Caco-2 (cell line): ENCODE results near the gene IMMP2L. TPM values are rescaled to one million over a fixed set of nuclear protein-coding genes. Genes with fewer than 3 reads are reported as not detected.

ENCODE experiments used
- BruUV-seq: library from RNA; stranded (reverse); fragments of 400-500 nt; replicated peaks from 2 replicates; lab custom pipeline; 2021; lab: Mats Ljungman, UMichigan
- CTCF ChIA-PET: fragments of 300-600 bp; sonication (Branson Sonifier 250); formaldehyde crosslinking; loops from one replicate; lab custom pipeline; 2022; ENCODE audit warnings: antibody characterized with exemption; lab: Charles Lee
- POLR2A ChIA-PET: fragments of 300-600 bp; sonication (Branson Sonifier 250); formaldehyde crosslinking; loops from one replicate; lab custom pipeline; 2022; ENCODE audit warnings: antibody characterized with exemption; lab: Charles Lee
- DNase-seq, 2 experiments: peaks; one replicate each; pipeline versions ENCODE4 v3.0.0 to v3.0.0-alpha.2; 2020 to 2022
- H3K27me3 ChIP-seq: replicated peaks from 2 replicates; pipeline ENCODE4 v1.6.0; 2011; ENCODE audit warnings: low read length; ENCODE audit not compliant: control insufficient read depth, insufficient read depth
- H3K36me3 ChIP-seq: 2 replicates; pipeline ENCODE4 v1.5.1; 2011; ENCODE audit warnings: low read length; ENCODE audit not compliant: control insufficient read depth, insufficient read depth
- H3K4me1 ChIP-seq: fragments of 250-450 bp; sonication (Bioruptor Pico); 2 replicates; pipeline ENCODE4 v1.5.1; 2020; ENCODE audit warnings: mild to moderate bottlenecking
- H3K4me3 ChIP-seq: 2 replicates; pipeline ENCODE4 v1.5.1; 2011; ENCODE audit warnings: low read depth, mild to moderate bottlenecking, control low read depth, low read length
- H3K9me3 ChIP-seq: fragments of 250-450 bp; sonication (Bioruptor Pico); 2 replicates; pipeline ENCODE4 v1.5.1; 2020; ENCODE audit warnings: mild to moderate bottlenecking, moderate library complexity
- H3K27ac Mint-ChIP-seq: one replicate; pipeline ENCODE4 v1.8.0; 2022; ENCODE audit warnings: mixed read lengths; ENCODE audit not compliant: unreplicated experiment
- H3K27me3 Mint-ChIP-seq: one replicate; pipeline ENCODE4 v1.8.0; 2022; ENCODE audit warnings: mixed read lengths; ENCODE audit not compliant: insufficient read depth, unreplicated experiment
- H3K36me3 Mint-ChIP-seq: one replicate; pipeline ENCODE4 v1.8.0; 2022; ENCODE audit warnings: mild to moderate bottlenecking, mixed read lengths; ENCODE audit not compliant: insufficient read depth, unreplicated experiment
- H3K4me1 Mint-ChIP-seq: one replicate; pipeline ENCODE4 v1.8.0; 2022; ENCODE audit warnings: low read depth, mixed read lengths; ENCODE audit not compliant: unreplicated experiment
- H3K4me3 Mint-ChIP-seq: one replicate; pipeline ENCODE4 v1.8.0; 2022; ENCODE audit warnings: mild to moderate bottlenecking, moderate library complexity, mixed read lengths; ENCODE audit not compliant: unreplicated experiment
- H3K9me3 Mint-ChIP-seq: one replicate; pipeline ENCODE4 v1.8.0; 2022; ENCODE audit warnings: mixed read lengths; ENCODE audit not compliant: unreplicated experiment
- intact Hi-C: fragments of 100-400 bp; cut with micrococcal nuclease; formaldehyde crosslinking; loops from one replicate; pipeline ENCODE4 v1.10.0; 2022; ENCODE audit not compliant: unreplicated experiment
- total RNA-seq: library from RNA; stranded (reverse); gene quantifications from 2 replicates; pipeline ENCODE4 v1.2.3, GENCODE V29; 2022
- TF ChIP-seq, protein P1 (sequence below), 2 experiments: fragments of 200-600 bp in 1 of 2; IDR thresholded peaks; 1 replicate in 1 of 2; 2 replicates in 1 of 2; pipeline versions ENCODE4 v1.5.1 to v1.8.0; 2011 to 2022; ENCODE audit warnings: antibody characterized with exemption in 1 of 2, control low read depth in 1 of 2, inconsistent platforms in 1 of 2, low read depth in 1 of 2, low read length in 1 of 2, mild to moderate bottlenecking in 1 of 2, moderate library complexity in 1 of 2; ENCODE audit not compliant: insufficient read depth in 1 of 2, severe bottlenecking in 1 of 2, unreplicated experiment in 1 of 2

IMMP2L gene
- total RNA-seq, 1 experiment from 2014 or later: 9.5 TPM

DNA sequence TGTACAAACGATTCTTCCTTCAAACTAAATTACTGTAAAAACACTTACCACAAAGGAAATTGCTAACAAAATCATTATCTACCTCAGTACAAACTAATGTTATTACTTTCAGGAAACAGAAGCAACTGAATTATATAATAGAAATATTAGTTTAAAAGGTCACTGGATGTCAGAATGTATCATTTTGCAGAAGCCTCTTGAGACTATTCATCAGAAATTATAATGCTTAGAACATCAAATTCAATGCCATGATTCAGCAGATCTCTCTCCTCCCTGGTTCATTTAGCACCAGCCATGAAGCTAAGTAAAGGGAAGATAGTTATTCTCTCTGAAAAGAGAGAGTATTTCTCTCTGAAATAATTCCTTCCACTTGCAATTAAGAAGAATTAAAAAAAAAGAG, 223.3 kb downstream of the IMMP2L start:
- Mint-ChIP-seq H3K9me3 (peaks cover 13% of the 10 kb centered on the region), H3K27me3 (no peaks in the 10 kb centered on the region), H3K4me3 (no peak overlapping the region), H3K36me3 (no peaks in the 10 kb centered on the region), H3K27ac (no peak overlapping the region), H3K4me1 (no peaks in the 10 kb centered on the region)
- POLR2A ChIA-PET: no interaction called here
- no peaks in the 10 kb centered on the region for H3K4me1 ChIP-seq
- no peak overlapping the region for H3K4me3 ChIP-seq
- H3K27me3 ChIP-seq: no peaks in the 10 kb centered on the region
- TF ChIP-seq, protein P1, sequence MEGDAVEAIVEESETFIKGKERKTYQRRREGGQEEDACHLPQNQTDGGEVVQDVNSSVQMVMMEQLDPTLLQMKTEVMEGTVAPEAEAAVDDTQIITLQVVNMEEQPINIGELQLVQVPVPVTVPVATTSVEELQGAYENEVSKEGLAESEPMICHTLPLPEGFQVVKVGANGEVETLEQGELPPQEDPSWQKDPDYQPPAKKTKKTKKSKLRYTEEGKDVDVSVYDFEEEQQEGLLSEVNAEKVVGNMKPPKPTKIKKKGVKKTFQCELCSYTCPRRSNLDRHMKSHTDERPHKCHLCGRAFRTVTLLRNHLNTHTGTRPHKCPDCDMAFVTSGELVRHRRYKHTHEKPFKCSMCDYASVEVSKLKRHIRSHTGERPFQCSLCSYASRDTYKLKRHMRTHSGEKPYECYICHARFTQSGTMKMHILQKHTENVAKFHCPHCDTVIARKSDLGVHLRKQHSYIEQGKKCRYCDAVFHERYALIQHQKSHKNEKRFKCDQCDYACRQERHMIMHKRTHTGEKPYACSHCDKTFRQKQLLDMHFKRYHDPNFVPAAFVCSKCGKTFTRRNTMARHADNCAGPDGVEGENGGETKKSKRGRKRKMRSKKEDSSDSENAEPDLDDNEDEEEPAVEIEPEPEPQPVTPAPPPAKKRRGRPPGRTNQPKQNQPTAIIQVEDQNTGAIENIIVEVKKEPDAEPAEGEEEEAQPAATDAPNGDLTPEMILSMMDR (IDR thresholded peaks at IDR 0.05; ENCODE audit: insufficient read depth in 1 of 2, low read depth in 1 of 2, low read length in 1 of 2, severe bottlenecking in 1 of 2, unreplicated experiment in 1 of 2): no peak
- H3K36me3 ChIP-seq: no peaks in the 10 kb centered on the region
- intact Hi-C loops: no loop called here
- CTCF ChIA-PET: no interaction called here
- no peak for DNase-seq
- H3K9me3 ChIP-seq: no peaks in the 10 kb centered on the region; the same call in 1 of the 2 replicates
- no TSS peak for BruUV-seq

DNA sequence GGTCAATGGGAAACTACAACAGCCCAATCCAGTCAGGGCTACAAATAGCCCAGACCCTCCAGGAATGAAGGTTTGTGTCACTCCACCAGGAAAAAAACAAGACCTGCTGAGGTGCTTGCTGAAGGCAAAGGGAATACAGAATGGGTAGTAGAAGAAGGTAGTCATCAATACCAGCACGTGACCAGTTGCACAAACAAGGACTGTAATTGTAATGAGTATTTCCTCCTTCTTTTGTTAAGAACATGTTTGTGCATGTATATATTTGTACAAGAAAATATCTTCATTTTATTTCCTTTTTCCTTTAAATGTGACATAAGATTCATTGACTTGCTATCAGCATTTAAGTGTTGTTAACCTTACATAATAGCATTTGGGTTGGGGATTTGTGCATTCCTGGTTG, 229.3 kb downstream of the IMMP2L start:
- Mint-ChIP-seq H3K4me1 (no peaks in the 10 kb centered on the region), H3K4me3 (no peak overlapping the region), H3K36me3 (no peaks in the 10 kb centered on the region), H3K9me3 (no peaks in the 10 kb centered on the region), H3K27me3 (peaks cover 2% of the 10 kb centered on the region), H3K27ac (no peak overlapping the region)
- Histone ChIP-seq H3K36me3 (no peaks in the 10 kb centered on the region), H3K9me3 (no peaks in the 10 kb centered on the region; the same call in 1 of the 2 replicates), H3K4me1 (no peaks in the 10 kb centered on the region), H3K4me3 (no peak overlapping the region), H3K27me3 (no peaks in the 10 kb centered on the region)
- TF ChIP-seq, protein P1 (IDR thresholded peaks at IDR 0.05; ENCODE audit: insufficient read depth in 1 of 2, low read depth in 1 of 2, low read length in 1 of 2, severe bottlenecking in 1 of 2, unreplicated experiment in 1 of 2): no peak
- no TSS peak for BruUV-seq
- intact Hi-C loops: loop anchor here (5.0 kb wide), 1 partner anchor 229 kb away; the partner anchor contains the start of gene IMMP2L
- POLR2A ChIA-PET: no interaction called here
- DNase-seq: no peak
- CTCF ChIA-PET: no interaction called here

DNA sequence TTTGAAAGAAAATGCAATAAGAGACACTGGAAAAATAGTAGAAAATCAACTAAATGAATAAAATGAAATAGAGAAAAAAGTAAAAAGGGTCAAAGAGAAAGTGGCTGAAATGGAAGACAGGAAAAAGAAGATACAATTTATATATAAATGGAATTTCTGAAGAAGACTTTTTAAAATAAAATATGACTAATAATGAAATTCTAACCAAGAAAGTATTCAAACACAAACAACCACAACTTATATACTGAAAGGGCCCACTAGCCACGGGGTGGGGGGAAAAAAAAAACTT, 232.1 kb downstream of the IMMP2L start:
- POLR2A ChIA-PET: no interaction called here
- CTCF ChIA-PET: no interaction called here
- no TSS peak for BruUV-seq
- no peaks in the 10 kb centered on the region for H3K9me3 Mint-ChIP-seq
- DNase-seq: no peak
- no peak overlapping the region for H3K4me3 ChIP-seq
- H3K27ac Mint-ChIP-seq: no peak overlapping the region
- peaks cover 2% of the 10 kb centered on the region for H3K27me3 Mint-ChIP-seq
- H3K36me3 ChIP-seq: no peaks in the 10 kb centered on the region
- no peaks in the 10 kb centered on the region for H3K4me1 ChIP-seq
- no peaks in the 10 kb centered on the region; the same call in 1 of the 2 replicates for H3K9me3 ChIP-seq
- intact Hi-C loops: loop anchor here (5.0 kb wide), 1 partner anchor 232 kb away; the partner anchor contains the start of gene IMMP2L
- TF ChIP-seq, protein P1 (IDR thresholded peaks at IDR 0.05; ENCODE audit: insufficient read depth in 1 of 2, low read depth in 1 of 2, low read length in 1 of 2, severe bottlenecking in 1 of 2, unreplicated experiment in 1 of 2): no peak
- no peak overlapping the region for H3K4me3 Mint-ChIP-seq
- no peaks in the 10 kb centered on the region for H3K27me3 ChIP-seq
- H3K4me1 Mint-ChIP-seq: no peaks in the 10 kb centered on the region
- no peaks in the 10 kb centered on the region for H3K36me3 Mint-ChIP-seq
